OCI-M1 (cell line): ENCODE data around the gene PHKG2.
A peak's percentile ranks its signal among the peaks of the same experiment; 100 is the strongest.

Experiments used
- DNase-seq: peaks from one replicate; lab custom pipeline; 2025; lab: John Stamatoyannopoulos, UW

PHKG2 gene

GRCh38 chr16:30728321-30728720 is 19.9 kb upstream of the PHKG2 start:
- no peak for DNase-seq

GRCh38 chr16:30728899-30729672 is 19.1 kb upstream of the PHKG2 start:
- no peak for DNase-seq

GRCh38 chr16:30731411-30731810 is 16.8 kb upstream of the PHKG2 start:
- no peak for DNase-seq

- DNase-seq, result no peak
Measured at GRCh38 chr16:30736995-30737793, 11.0 kb upstream of the PHKG2 start.

GRCh38 chr16:30737794-30738648 is 10.2 kb upstream of the PHKG2 start:
- no peak for DNase-seq

- DNase-seq, result no peak
Measured at GRCh38 chr16:30738984-30739951, 9.0 kb upstream of the PHKG2 start.

- peak; percentile 46 for DNase-seq
Measured at GRCh38 chr16:30740364-30741251, 7.6 kb upstream of the PHKG2 start.

GRCh38 chr16:30741461-30741914 is 6.7 kb upstream of the PHKG2 start:
- DNase-seq, result no peak

GRCh38 chr16:30743716-30744115 is 4.5 kb upstream of the PHKG2 start:
- no peak for DNase-seq

GRCh38 chr16:30744183-30744582 is 4.0 kb upstream of the PHKG2 start:
- no peak for DNase-seq

- no peak for DNase-seq
Measured at GRCh38 chr16:30745082-30745481, 3.1 kb upstream of the PHKG2 start.

GRCh38 chr16:30746638-30747175 is 1.5 kb upstream of the PHKG2 start:
- no peak for DNase-seq

GRCh38 chr16:30747331-30747730 is 894 bp upstream of the PHKG2 start:
- DNase-seq, result peak; percentile 55

- DNase-seq, result peak; percentile 44
Measured at GRCh38 chr16:30748634-30749445, 615 bp downstream of the PHKG2 start.

GRCh38 chr16:30750201-30750600 is 2.0 kb downstream of the PHKG2 start:
- DNase-seq, result no peak

- DNase-seq, result no peak
Measured at GRCh38 chr16:30750876-30751465, 2.7 kb downstream of the PHKG2 start.

GRCh38 chr16:30753596-30753995 is 5.4 kb downstream of the PHKG2 start:
- DNase-seq, result no peak

GRCh38 chr16:30755955-30756780 is 7.9 kb downstream of the PHKG2 start:
- DNase-seq, result no peak
